HG02885 (cell line): Measurements from ENCODE around the gene PHKG2.

Experiments
- ATAC-seq: cut with Tn5 transposase; IDR thresholded peaks from one replicate; pipeline ENCODE4 v1.9.1; 2021; ENCODE audit warnings: mild to moderate bottlenecking; ENCODE audit not compliant: unreplicated experiment, poor library complexity

PHKG2 gene

GRCh38 chr16:30786936-30787612 is 38.8 kb downstream of the PHKG2 start, which contains the start of gene ZNF629:
Gene ZNF629 (minus strand): TSS chr16:30787205. CDS start chr16:30784482, 2,723 bp downstream.
- ATAC-seq, result no peak

- ATAC-seq, result no peak
Observed at GRCh38 chr16:30787613-30788378, 39.6 kb downstream of the PHKG2 start.

- ATAC-seq, result no peak
Observed at GRCh38 chr16:30793508-30794069, 45.4 kb downstream of the PHKG2 start.

- no peak for ATAC-seq
Observed at GRCh38 chr16:30794634-30795033, 46.4 kb downstream of the PHKG2 start.

- ATAC-seq, result no peak
Observed at GRCh38 chr16:30797670-30798309, 49.6 kb downstream of the PHKG2 start.
